Neural progenitor cell (in vitro differentiated cells): ENCODE measurements around the gene DNAH3. TPM values are rescaled to one million over a fixed set of nuclear protein-coding genes. Genes with fewer than 3 reads are reported as not detected.

Source experiments
- DNase-seq: peaks from one replicate; pipeline ENCODE4 v3.0.0-alpha.2; 2016; ENCODE audit warnings: low spot score
- H2AFZ ChIP-seq: fragments of 200-600 bp; sonication (generic); replicated peaks from 2 replicates; pipeline ENCODE4 v1.6.1; 2016; ENCODE audit warnings: antibody characterized with exemption
- H3F3A ChIP-seq: fragments of 200-600 bp; sonication (generic); 2 replicates; pipeline ENCODE4 v1.6.1; 2016; ENCODE audit warnings: antibody characterized with exemption, low read depth
- H3K27ac ChIP-seq: fragments of 200-600 bp; sonication (generic); 2 replicates; pipeline ENCODE4 v1.5.1; 2016; ENCODE audit warnings: mild to moderate bottlenecking
- H3K27me3 ChIP-seq: fragments of 200-600 bp; sonication (generic); 2 replicates; pipeline ENCODE4 v1.6.1; 2016; ENCODE audit warnings: mild to moderate bottlenecking, moderate library complexity
- H3K36me3 ChIP-seq: fragments of 200-600 bp; sonication (generic); 2 replicates; pipeline ENCODE4 v1.5.1; 2016
- H3K4me1 ChIP-seq: fragments of 200-600 bp; sonication (generic); 2 replicates; pipeline ENCODE4 v1.6.1; 2016; ENCODE audit warnings: mixed run types
- H3K4me2 ChIP-seq: fragments of 200-600 bp; sonication (generic); 2 replicates; pipeline ENCODE4 v1.6.1; 2016
- H3K4me3 ChIP-seq: fragments of 200-600 bp; sonication (generic); 2 replicates; pipeline ENCODE4 v1.5.1; 2016
- H3K79me2 ChIP-seq: fragments of 200-600 bp; sonication (generic); 2 replicates; pipeline ENCODE4 v1.6.1; 2016; ENCODE audit warnings: low read depth
- H3K9ac ChIP-seq: fragments of 200-600 bp; sonication (generic); 2 replicates; pipeline ENCODE4 v1.6.1; 2016
- H3K9me3 ChIP-seq: fragments of 200-600 bp; sonication (generic); 2 replicates; pipeline ENCODE4 v1.5.1; 2016; ENCODE audit warnings: low read depth
- H4K20me1 ChIP-seq: fragments of 200-600 bp; sonication (generic); 2 replicates; pipeline ENCODE4 v1.6.1; 2016; ENCODE audit warnings: low read depth
- H3K27ac Mint-ChIP-seq: 3 replicates; pipeline ENCODE4 v1.8.0; 2021; ENCODE audit warnings: mixed read lengths
- H3K27me3 Mint-ChIP-seq: 2 replicates; pipeline ENCODE4 v1.8.0; 2022; ENCODE audit warnings: low read depth, mild to moderate bottlenecking, inconsistent platforms, moderate library complexity, mixed read lengths; ENCODE audit not compliant: insufficient read depth
- H3K36me3 Mint-ChIP-seq: 3 replicates; pipeline ENCODE4 v1.8.0; 2021; ENCODE audit warnings: mixed read lengths
- H3K4me1 Mint-ChIP-seq: 3 replicates; pipeline ENCODE4 v1.8.0; 2021; ENCODE audit warnings: mixed read lengths
- H3K4me3 Mint-ChIP-seq: 3 replicates; pipeline ENCODE4 v1.8.0; 2021; ENCODE audit warnings: mild to moderate bottlenecking, moderate library complexity, mixed read lengths
- H3K9me3 Mint-ChIP-seq: 3 replicates; pipeline ENCODE4 v1.8.0; 2020; ENCODE audit warnings: mixed read lengths
- EZH2 ChIP-seq: fragments of 200-600 bp; sonication (generic); IDR thresholded peaks from 2 replicates; pipeline ENCODE4 v1.6.1; 2017; ENCODE audit warnings: antibody characterized with exemption, mild to moderate bottlenecking, moderate library complexity
- EZH2phosphoT487 ChIP-seq: fragments of 200-600 bp; sonication (generic); IDR thresholded peaks from 2 replicates; pipeline ENCODE4 v1.6.1; 2017; ENCODE audit warnings: antibody characterized with exemption
- total RNA-seq: library from RNA; depleted of rRNA; stranded (reverse); fragments of >200 nt; gene quantifications from 2 replicates; pipeline ENCODE4 v1.2.3, GENCODE V29; 2015; ENCODE audit warnings: low replicate concordance
- TF ChIP-seq, protein P1 (sequence below): fragments of 200-600 bp; sonication (generic); IDR thresholded peaks from 2 replicates; pipeline ENCODE4 v1.5.1; 2017; ENCODE audit warnings: antibody characterized with exemption, mild to moderate bottlenecking

The DNAH3 gene
- total RNA-seq, 1 donor from 2014 or later = 0.92 TPM

DNA sequence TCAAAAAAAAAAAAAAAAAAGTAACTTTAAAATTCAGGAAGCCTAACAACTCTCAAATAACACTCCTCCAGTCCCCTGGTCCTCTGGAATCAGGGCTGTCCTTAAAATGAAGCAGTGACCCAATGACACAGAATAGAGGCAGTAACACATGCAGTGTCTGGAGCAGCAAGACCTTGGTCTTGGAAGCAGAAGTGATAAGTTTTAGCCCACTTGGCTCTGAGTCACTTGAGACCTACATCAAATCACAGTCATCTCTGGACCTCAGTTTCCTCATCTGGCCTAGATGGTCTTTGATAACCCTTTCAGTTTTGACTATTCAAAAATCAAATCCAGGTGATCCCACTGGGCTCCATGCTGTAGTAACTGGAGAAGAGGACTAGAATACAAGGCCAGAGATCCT lies 211.0 kb downstream of the DNAH3 start:
- H3K36me3 ChIP-seq = no peaks in the 10 kb centered on the region
- Mint-ChIP-seq H3K4me1 (no peaks in the 10 kb centered on the region), H3K9me3 (no peaks in the 10 kb centered on the region), H3K4me3 (no peak overlapping the region), H3K27ac (no peak overlapping the region), H3K27me3 (peaks cover 9% of the 10 kb centered on the region), H3K36me3 (no peaks in the 10 kb centered on the region)
- H3K27me3 ChIP-seq = no peaks in the 10 kb centered on the region
- H3F3A ChIP-seq = no peaks in the 10 kb centered on the region
- DNase-seq = no peak
- H3K9ac ChIP-seq = no peak overlapping the region
- H3K4me3 ChIP-seq = no peak overlapping the region
- H4K20me1 ChIP-seq = no peaks in the 10 kb centered on the region
- no peak overlapping the region for H3K27ac ChIP-seq
- TF ChIP-seq EZH2 = no peak
- TF ChIP-seq, protein P1, sequence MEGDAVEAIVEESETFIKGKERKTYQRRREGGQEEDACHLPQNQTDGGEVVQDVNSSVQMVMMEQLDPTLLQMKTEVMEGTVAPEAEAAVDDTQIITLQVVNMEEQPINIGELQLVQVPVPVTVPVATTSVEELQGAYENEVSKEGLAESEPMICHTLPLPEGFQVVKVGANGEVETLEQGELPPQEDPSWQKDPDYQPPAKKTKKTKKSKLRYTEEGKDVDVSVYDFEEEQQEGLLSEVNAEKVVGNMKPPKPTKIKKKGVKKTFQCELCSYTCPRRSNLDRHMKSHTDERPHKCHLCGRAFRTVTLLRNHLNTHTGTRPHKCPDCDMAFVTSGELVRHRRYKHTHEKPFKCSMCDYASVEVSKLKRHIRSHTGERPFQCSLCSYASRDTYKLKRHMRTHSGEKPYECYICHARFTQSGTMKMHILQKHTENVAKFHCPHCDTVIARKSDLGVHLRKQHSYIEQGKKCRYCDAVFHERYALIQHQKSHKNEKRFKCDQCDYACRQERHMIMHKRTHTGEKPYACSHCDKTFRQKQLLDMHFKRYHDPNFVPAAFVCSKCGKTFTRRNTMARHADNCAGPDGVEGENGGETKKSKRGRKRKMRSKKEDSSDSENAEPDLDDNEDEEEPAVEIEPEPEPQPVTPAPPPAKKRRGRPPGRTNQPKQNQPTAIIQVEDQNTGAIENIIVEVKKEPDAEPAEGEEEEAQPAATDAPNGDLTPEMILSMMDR = no peak
- TF ChIP-seq EZH2phosphoT487 = no peak
- H3K4me1 ChIP-seq = no peaks in the 10 kb centered on the region
- no peaks in the 10 kb centered on the region for H3K79me2 ChIP-seq
- no peak overlapping the region for H2AFZ ChIP-seq
- H3K9me3 ChIP-seq = no peaks in the 10 kb centered on the region
- no peak overlapping the region for H3K4me2 ChIP-seq

DNA sequence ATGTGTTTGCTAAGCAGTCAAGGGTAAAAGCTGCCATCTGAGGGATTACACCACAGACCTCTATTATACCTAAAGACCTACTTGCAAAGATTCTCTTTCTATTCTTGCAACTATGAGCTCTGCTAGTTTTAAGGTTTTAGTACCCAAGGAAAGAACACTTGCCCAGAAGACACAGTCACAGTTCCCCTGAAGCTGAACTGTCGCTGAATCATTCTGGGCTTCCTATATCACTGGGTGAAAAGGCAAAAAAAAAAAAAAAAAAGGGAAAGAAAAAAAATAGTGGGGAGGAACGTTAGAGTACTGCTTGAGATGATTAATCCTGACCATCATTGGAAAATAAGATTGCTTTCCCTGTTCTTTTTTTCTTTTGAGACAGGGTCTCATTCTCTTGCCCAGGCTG lies 212.2 kb downstream of the DNAH3 start:
- TF ChIP-seq, protein P1 = no peak
- TF ChIP-seq EZH2phosphoT487 (no peak), EZH2 (no peak)
- no peak overlapping the region for H3K27ac Mint-ChIP-seq

DNA sequence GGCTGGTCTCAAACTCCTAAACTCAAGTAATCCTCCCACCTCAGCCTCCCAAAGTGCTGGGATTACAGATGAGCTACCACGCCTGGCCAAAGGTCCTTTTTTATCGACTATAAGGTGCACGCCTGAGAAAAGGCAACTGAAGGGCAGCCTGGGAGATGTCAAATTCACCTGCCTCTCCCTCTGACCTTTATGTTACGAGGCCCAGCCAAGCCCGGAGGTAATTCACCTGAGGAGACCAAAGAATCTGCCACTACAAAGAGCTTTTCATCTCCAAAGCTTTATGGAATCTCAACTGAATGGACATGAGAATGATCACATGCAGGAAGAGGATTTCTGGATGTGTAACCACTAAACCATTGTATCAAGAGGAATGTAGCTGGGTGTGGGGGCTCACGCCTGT lies 212.9 kb downstream of the DNAH3 start:
- no peak overlapping the region for H3K27ac Mint-ChIP-seq
- Histone ChIP-seq H3K27me3 (no peaks in the 10 kb centered on the region), H3K4me2 (no peak overlapping the region), H2AFZ (no peak overlapping the region), H3K9me3 (no peaks in the 10 kb centered on the region), H3K36me3 (no peaks in the 10 kb centered on the region), H3K4me1 (no peaks in the 10 kb centered on the region), H3F3A (no peaks in the 10 kb centered on the region), H3K27ac (no peak overlapping the region), H3K9ac (no peak overlapping the region), H4K20me1 (no peaks in the 10 kb centered on the region), H3K4me3 (no peak overlapping the region), H3K79me2 (no peaks in the 10 kb centered on the region)
- H3K4me1 Mint-ChIP-seq = no peaks in the 10 kb centered on the region
- TF ChIP-seq EZH2phosphoT487 (no peak), EZH2 (no peak)
- TF ChIP-seq, protein P1 = no peak
- peaks cover 9% of the 10 kb centered on the region for H3K27me3 Mint-ChIP-seq
- no peaks in the 10 kb centered on the region for H3K9me3 Mint-ChIP-seq
- DNase-seq = no peak
- no peak overlapping the region for H3K4me3 Mint-ChIP-seq
- no peaks in the 10 kb centered on the region for H3K36me3 Mint-ChIP-seq

More for the DNA sequence above, 212.2 kb downstream of the DNAH3 start:
- Histone ChIP-seq H3K9me3 (no peaks in the 10 kb centered on the region), H3K27ac (no peak overlapping the region), H3K36me3 (no peaks in the 10 kb centered on the region), H2AFZ (no peak overlapping the region), H3K9ac (no peak overlapping the region), H3K27me3 (no peaks in the 10 kb centered on the region), H3F3A (no peaks in the 10 kb centered on the region), H3K79me2 (no peaks in the 10 kb centered on the region), H3K4me3 (no peak overlapping the region), H4K20me1 (no peaks in the 10 kb centered on the region), H3K4me1 (no peaks in the 10 kb centered on the region), H3K4me2 (no peak overlapping the region)
- peaks cover 9% of the 10 kb centered on the region for H3K27me3 Mint-ChIP-seq
- H3K4me3 Mint-ChIP-seq = peak overlapping the region; percentile 24
- no peaks in the 10 kb centered on the region for H3K4me1 Mint-ChIP-seq
- H3K9me3 Mint-ChIP-seq = no peaks in the 10 kb centered on the region
- H3K36me3 Mint-ChIP-seq = no peaks in the 10 kb centered on the region
- DNase-seq = no peak
